ENCODE measurements around the gene TPSD1.
"Not testable (repeated sequence)": the region's sequence is repeated elsewhere in the genome, so short reads cannot be mapped to it uniquely, and the experiment has no call there.

Gene TPSD1
- total RNA-seq, result 0 reads per million in 4 experiments

GRCh38 chr16:1255276-1256122, at the start of gene TPSD1:
TSS of gene TPSD1 (plus strand) at chr16:1256069. CDS start at chr16:1256281, 212 bp downstream.
- not testable (repeated sequence) for DNase-seq

- no peak for DNase-seq
Measured at GRCh38 chr16:1206326-1206725, 49.5 kb upstream of the TPSD1 start.

GRCh38 chr16:1206786-1207185, 49.1 kb upstream of the TPSD1 start:
- DNase-seq, result no peak

- no peak for DNase-seq
Measured at GRCh38 chr16:1208239-1208830, 47.5 kb upstream of the TPSD1 start.

- DNase-seq, result no peak
Measured at GRCh38 chr16:1209081-1209480, 46.8 kb upstream of the TPSD1 start.

- DNase-seq, result no peak
Measured at GRCh38 chr16:1210461-1210860, 45.4 kb upstream of the TPSD1 start.

GRCh38 chr16:1211451-1212268, 44.2 kb upstream of the TPSD1 start:
- DNase-seq, result no peak

- DNase-seq, result no peak
Measured at GRCh38 chr16:1212616-1213194, 43.2 kb upstream of the TPSD1 start.

- no peak for DNase-seq
Measured at GRCh38 chr16:1213231-1213630, 42.6 kb upstream of the TPSD1 start.

GRCh38 chr16:1213796-1214372, 42.0 kb upstream of the TPSD1 start:
- no peak for DNase-seq

- no peak for DNase-seq
Measured at GRCh38 chr16:1214719-1215118, 41.1 kb upstream of the TPSD1 start.

- no peak for DNase-seq
Measured at GRCh38 chr16:1215574-1216295, 40.1 kb upstream of the TPSD1 start.

GRCh38 chr16:1216296-1216619, 39.6 kb upstream of the TPSD1 start:
- no peak for DNase-seq

GRCh38 chr16:1216681-1217400, 39.0 kb upstream of the TPSD1 start:
- no peak for DNase-seq

GRCh38 chr16:1217526-1217925, 38.3 kb upstream of the TPSD1 start:
- DNase-seq, result no peak

- no peak for DNase-seq
Measured at GRCh38 chr16:1218061-1218929, 37.6 kb upstream of the TPSD1 start.

- no peak for DNase-seq
Measured at GRCh38 chr16:1218930-1219611, 36.8 kb upstream of the TPSD1 start.

- no peak for DNase-seq
Measured at GRCh38 chr16:1220098-1220728, 35.7 kb upstream of the TPSD1 start.

All from effector CD8-positive, alpha-beta T cell (primary cell).